NCI-H82 treated with DMSO at 0.1 percent for 48 hours (cell line): ENCODE measurements around the gene MVB12A.

Source experiments
- DNase-seq: peaks from one replicate; lab custom pipeline; 2025; ENCODE audit not compliant: unreplicated experiment; lab: John Stamatoyannopoulos, UW

The MVB12A gene

GRCh38 chr19:17470068-17470841, 50.4 kb downstream of the MVB12A start, which contains the start of gene SLC27A1:
TSS of gene SLC27A1 (plus strand) at chr19:17470524. CDS start at chr19:17470541, 17 bp downstream.
- DNase-seq: peak; percentile 100

GRCh38 chr19:17471410-17472125, 51.7 kb downstream of the MVB12A start:
- DNase-seq: no peak

- no peak for DNase-seq
Measured at GRCh38 chr19:17473041-17473440, 53.2 kb downstream of the MVB12A start.
